ENCODE results near the gene CAPZA1.

- TF ChIP-seq, protein P1, sequence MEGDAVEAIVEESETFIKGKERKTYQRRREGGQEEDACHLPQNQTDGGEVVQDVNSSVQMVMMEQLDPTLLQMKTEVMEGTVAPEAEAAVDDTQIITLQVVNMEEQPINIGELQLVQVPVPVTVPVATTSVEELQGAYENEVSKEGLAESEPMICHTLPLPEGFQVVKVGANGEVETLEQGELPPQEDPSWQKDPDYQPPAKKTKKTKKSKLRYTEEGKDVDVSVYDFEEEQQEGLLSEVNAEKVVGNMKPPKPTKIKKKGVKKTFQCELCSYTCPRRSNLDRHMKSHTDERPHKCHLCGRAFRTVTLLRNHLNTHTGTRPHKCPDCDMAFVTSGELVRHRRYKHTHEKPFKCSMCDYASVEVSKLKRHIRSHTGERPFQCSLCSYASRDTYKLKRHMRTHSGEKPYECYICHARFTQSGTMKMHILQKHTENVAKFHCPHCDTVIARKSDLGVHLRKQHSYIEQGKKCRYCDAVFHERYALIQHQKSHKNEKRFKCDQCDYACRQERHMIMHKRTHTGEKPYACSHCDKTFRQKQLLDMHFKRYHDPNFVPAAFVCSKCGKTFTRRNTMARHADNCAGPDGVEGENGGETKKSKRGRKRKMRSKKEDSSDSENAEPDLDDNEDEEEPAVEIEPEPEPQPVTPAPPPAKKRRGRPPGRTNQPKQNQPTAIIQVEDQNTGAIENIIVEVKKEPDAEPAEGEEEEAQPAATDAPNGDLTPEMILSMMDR (IDR thresholded peaks at IDR 0.05; ENCODE audit: low read depth, low read length): no peak
- TF ChIP-seq POLR2A (IDR thresholded peaks at IDR 0.05; ENCODE audit: extremely low read depth, insufficient read length) (no peak), MYC (IDR thresholded peaks at IDR 0.05; ENCODE audit: low read depth, low read length) (no peak)
- TF ChIP-seq, protein P2, sequence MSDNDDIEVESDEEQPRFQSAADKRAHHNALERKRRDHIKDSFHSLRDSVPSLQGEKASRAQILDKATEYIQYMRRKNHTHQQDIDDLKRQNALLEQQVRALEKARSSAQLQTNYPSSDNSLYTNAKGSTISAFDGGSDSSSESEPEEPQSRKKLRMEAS (IDR thresholded peaks at IDR 0.05; ENCODE audit: low read depth, low read length): no peak
These were observed 6.1 kb downstream of the CAPZA1 start for GRCh38 chr1:112625696-112626095.
